WTC11 (cell line): ENCODE measurements around the gene CDIPT. TPM values are rescaled to one million over a fixed set of nuclear protein-coding genes. Genes with fewer than 3 reads are reported as not detected.
A peak's percentile ranks its signal among the peaks of the same experiment; 100 is the strongest.

ENCODE experiments used
- ATAC-seq: fragments of 200-7000 bp; cut with Tn5 transposase; 2 replicates; pipeline ENCODE4 v1.10.0; 2021; ENCODE audit warnings: mild to moderate bottlenecking, moderate library complexity
- CTCF ChIA-PET: fragments of 300-600 bp; sonication (Branson Sonifier 250); formaldehyde crosslinking; loops from one replicate; lab custom pipeline; 2021; ENCODE audit warnings: antibody characterized with exemption; lab: Charles Lee
- POLR2A ChIA-PET: fragments of 350-600 bp; sonication (Branson Sonifier 250); formaldehyde crosslinking; loops from one replicate; lab custom pipeline; 2021; ENCODE audit warnings: antibody characterized with exemption; lab: Charles Lee
- DNase-seq: peaks from one replicate; pipeline ENCODE4 v3.0.0; 2021; ENCODE audit warnings: low spot score
- H3K27ac Mint-ChIP-seq: 2 replicates; pipeline ENCODE4 v1.8.0; 2021; ENCODE audit warnings: mixed read lengths
- H3K27me3 Mint-ChIP-seq: 2 replicates; pipeline ENCODE4 v1.8.0; 2021; ENCODE audit warnings: low read depth, mild to moderate bottlenecking, moderate library complexity, mixed read lengths
- H3K36me3 Mint-ChIP-seq: 2 replicates; pipeline ENCODE4 v1.8.0; 2021; ENCODE audit warnings: mixed read lengths
- H3K4me1 Mint-ChIP-seq: 2 replicates; pipeline ENCODE4 v1.8.0; 2022; ENCODE audit warnings: mixed read lengths
- H3K4me3 Mint-ChIP-seq: 2 replicates; pipeline ENCODE4 v1.8.0; 2021; ENCODE audit warnings: mild to moderate bottlenecking, moderate library complexity, mixed read lengths
- H3K9me3 Mint-ChIP-seq: 2 replicates; pipeline ENCODE4 v1.8.0; 2021; ENCODE audit warnings: mixed read lengths
- ELF4 ChIP-seq: sonication (generic); formaldehyde crosslinking; IDR thresholded peaks from 2 replicates; pipeline ENCODE4 v1.8.1; 2022; ENCODE audit warnings: low read depth, mild to moderate bottlenecking, moderate library complexity, missing genetic modification reagents
- ESRRA ChIP-seq: sonication (generic); formaldehyde crosslinking; IDR thresholded peaks from 2 replicates; pipeline ENCODE4 v1.8.1; 2022; ENCODE audit warnings: mild to moderate bottlenecking, missing genetic modification reagents, borderline replicate concordance
- ETV6 ChIP-seq: sonication (generic); formaldehyde crosslinking; IDR thresholded peaks from 2 replicates; pipeline ENCODE4 v1.8.1; 2022; ENCODE audit warnings: mild to moderate bottlenecking, missing genetic modification reagents
- GABPB1 ChIP-seq: sonication (generic); formaldehyde crosslinking; IDR thresholded peaks from 2 replicates; pipeline ENCODE4 v1.8.1; 2023; ENCODE audit warnings: mild to moderate bottlenecking, missing genetic modification reagents
- GTF2I ChIP-seq: fragments of 250-450 bp; sonication (Bioruptor Pico); conservative IDR thresholded peaks from 2 replicates; pipeline ENCODE4 v1.4.0; 2021; ENCODE audit warnings: mild to moderate bottlenecking
- HMGA2 ChIP-seq: fragments of 250-450 bp; sonication (Bioruptor Pico); IDR thresholded peaks from 2 replicates; pipeline ENCODE4 v1.4.0; 2021; ENCODE audit warnings: mild to moderate bottlenecking, moderate library complexity
- KAT7 ChIP-seq: sonication (generic); formaldehyde crosslinking; IDR thresholded peaks from 2 replicates; pipeline ENCODE4 v1.8.1; 2023; ENCODE audit warnings: missing genetic modification reagents, mild to moderate bottlenecking, borderline replicate concordance
- NFATC4 ChIP-seq: fragments of 250-450 bp; sonication (Bioruptor Pico); IDR thresholded peaks from 2 replicates; pipeline ENCODE4 v1.9.0; 2021; ENCODE audit warnings: mild to moderate bottlenecking
- NFYB ChIP-seq: sonication (generic); formaldehyde crosslinking; conservative IDR thresholded peaks from 2 replicates; pipeline ENCODE4 v1.8.0; 2022; ENCODE audit warnings: low read depth, missing genetic modification reagents
- NR1H2 ChIP-seq: sonication (generic); formaldehyde crosslinking; IDR thresholded peaks from 2 replicates; pipeline ENCODE4 v1.9.0; 2021; ENCODE audit warnings: mild to moderate bottlenecking, moderate library complexity, missing genetic modification reagents
- PREB ChIP-seq: sonication (generic); formaldehyde crosslinking; IDR thresholded peaks from 2 replicates; pipeline ENCODE4 v1.8.1; 2022; ENCODE audit warnings: mild to moderate bottlenecking, missing genetic modification reagents, moderate library complexity, borderline replicate concordance
- ZNF121 ChIP-seq: sonication (generic); formaldehyde crosslinking; IDR thresholded peaks from 2 replicates; pipeline ENCODE4 v1.8.0; 2023; ENCODE audit warnings: missing genetic modification reagents
- ZNF219 ChIP-seq: sonication (generic); formaldehyde crosslinking; IDR thresholded peaks from 2 replicates; pipeline ENCODE4 v1.8.0; 2023; ENCODE audit warnings: missing genetic modification reagents, mild to moderate bottlenecking, borderline replicate concordance
- ZNF281 ChIP-seq: sonication (generic); formaldehyde crosslinking; IDR thresholded peaks from 2 replicates; pipeline ENCODE4 v1.8.0; 2023; ENCODE audit warnings: mild to moderate bottlenecking, missing genetic modification reagents
- ZNF317 ChIP-seq: sonication (generic); formaldehyde crosslinking; IDR thresholded peaks from 2 replicates; pipeline ENCODE4 v1.8.1; 2023; ENCODE audit warnings: low read depth, mild to moderate bottlenecking, moderate library complexity, missing genetic modification reagents, borderline replicate concordance
- ZNF671 ChIP-seq: fragments of 250-450 bp; sonication (Bioruptor Pico); IDR thresholded peaks from 2 replicates; pipeline ENCODE4 v1.8.0; 2021; ENCODE audit warnings: mild to moderate bottlenecking
- total RNA-seq: library from RNA; stranded (reverse); gene quantifications from 3 replicates; pipeline ENCODE4 v1.2.3, GENCODE V29; 2021
- TF ChIP-seq, protein P1 (sequence below): fragments of 200-600 bp; IDR thresholded peaks from 2 replicates; pipeline ENCODE4 v1.8.0; 2022; ENCODE audit warnings: antibody characterized with exemption
- TF ChIP-seq, protein P2 (sequence below): sonication (generic); formaldehyde crosslinking; IDR thresholded peaks from 2 replicates; pipeline ENCODE4 v1.8.0; 2022; ENCODE audit warnings: mild to moderate bottlenecking, missing genetic modification reagents
- TF ChIP-seq, protein P3 (sequence below): sonication (generic); formaldehyde crosslinking; conservative IDR thresholded peaks from 2 replicates; pipeline ENCODE4 v1.8.1; 2023; ENCODE audit warnings: mild to moderate bottlenecking, low read depth, missing genetic modification reagents, moderate library complexity
- TF ChIP-seq, protein P4 (sequence below): sonication (generic); formaldehyde crosslinking; IDR thresholded peaks from 2 replicates; pipeline ENCODE4 v1.8.0; 2023; ENCODE audit warnings: missing genetic modification reagents

The CDIPT gene
- total RNA-seq, 1 experiment from 2014 or later: 71.7 TPM

DNA sequence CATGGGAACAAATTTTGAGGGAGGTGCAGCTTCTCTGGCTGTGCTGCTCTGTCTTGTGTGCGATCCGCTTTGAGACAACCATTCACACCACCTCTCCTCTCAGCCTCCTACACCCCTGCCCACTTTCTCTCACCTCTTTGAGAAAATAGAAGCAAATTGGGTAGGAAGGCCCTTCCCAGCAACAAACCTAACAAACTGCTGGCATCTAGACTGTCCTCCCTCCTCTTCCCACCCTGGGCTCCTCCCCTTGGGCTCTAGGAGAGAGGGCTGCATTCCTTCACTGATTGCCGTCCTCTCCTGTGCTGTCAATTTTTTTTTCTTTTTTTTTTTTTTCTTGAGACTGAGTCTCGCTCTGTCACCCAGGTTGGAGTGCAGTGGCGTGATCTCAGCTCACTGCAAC, 13.5 kb downstream of the CDIPT start (continued):
- TF ChIP-seq PREB (CRISPR knock-in tag) (no peak), ZNF671 (CRISPR knock-in tag) (no peak), NFYB (no peak), ETV6 (no peak)
- TF ChIP-seq, protein P1, sequence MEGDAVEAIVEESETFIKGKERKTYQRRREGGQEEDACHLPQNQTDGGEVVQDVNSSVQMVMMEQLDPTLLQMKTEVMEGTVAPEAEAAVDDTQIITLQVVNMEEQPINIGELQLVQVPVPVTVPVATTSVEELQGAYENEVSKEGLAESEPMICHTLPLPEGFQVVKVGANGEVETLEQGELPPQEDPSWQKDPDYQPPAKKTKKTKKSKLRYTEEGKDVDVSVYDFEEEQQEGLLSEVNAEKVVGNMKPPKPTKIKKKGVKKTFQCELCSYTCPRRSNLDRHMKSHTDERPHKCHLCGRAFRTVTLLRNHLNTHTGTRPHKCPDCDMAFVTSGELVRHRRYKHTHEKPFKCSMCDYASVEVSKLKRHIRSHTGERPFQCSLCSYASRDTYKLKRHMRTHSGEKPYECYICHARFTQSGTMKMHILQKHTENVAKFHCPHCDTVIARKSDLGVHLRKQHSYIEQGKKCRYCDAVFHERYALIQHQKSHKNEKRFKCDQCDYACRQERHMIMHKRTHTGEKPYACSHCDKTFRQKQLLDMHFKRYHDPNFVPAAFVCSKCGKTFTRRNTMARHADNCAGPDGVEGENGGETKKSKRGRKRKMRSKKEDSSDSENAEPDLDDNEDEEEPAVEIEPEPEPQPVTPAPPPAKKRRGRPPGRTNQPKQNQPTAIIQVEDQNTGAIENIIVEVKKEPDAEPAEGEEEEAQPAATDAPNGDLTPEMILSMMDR: no peak
- TF ChIP-seq, all 79 proteins: peak for 0

DNA sequence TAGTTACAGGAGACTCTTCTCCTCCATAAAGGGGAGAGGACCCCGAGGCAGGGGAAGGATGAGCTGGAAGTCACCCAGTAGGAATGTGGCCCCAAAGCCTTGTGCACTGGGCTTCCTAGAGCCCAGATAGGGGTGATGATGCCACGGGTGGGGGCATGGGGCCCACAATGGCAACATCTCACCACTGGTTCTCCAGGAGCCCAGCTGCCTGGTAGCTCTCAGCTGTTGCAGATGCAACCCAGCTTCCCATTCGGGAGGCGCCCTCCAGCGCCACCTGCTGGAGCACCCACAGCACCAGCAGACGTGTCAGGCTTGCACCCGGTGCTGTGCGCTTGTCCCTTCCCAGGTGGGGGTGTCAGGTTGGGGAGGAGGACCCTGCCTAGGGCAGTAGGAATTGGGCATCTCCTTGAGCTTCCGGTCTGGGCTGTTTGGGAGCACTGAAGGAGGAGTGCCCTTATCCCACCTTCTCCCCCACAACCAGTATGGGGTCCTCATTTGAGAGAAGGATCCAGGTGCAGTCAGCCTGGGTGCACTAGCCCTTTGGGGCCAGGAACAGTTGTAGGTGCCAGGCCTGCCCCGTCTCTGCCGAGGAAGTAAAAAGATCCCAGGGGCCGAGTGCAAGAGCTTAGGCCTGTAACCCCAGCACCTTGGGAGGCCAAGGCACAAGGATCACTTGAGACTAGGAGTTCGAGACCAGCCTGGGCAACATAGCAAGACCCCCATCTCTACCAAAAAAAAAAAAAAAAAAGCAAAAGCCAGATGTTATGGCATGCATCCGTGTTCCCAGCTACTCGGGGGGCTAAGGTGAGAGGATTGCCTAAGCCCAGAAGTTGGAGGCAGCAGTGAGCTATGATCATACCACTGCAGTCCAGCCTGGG, 14.4 kb downstream of the CDIPT start:
- ATAC-seq (peak; percentile 79), DNase-seq (peak; percentile 86)
- Mint-ChIP-seq H3K27me3 (no peaks in the 10 kb centered on the region; the same call in 1 of the 2 replicates), H3K36me3 (no peaks in the 10 kb centered on the region; the same call in 1 of the 2 replicates), H3K4me3 (no peak overlapping the region), H3K9me3 (no peaks in the 10 kb centered on the region), H3K4me1 (peaks cover 10% of the 10 kb centered on the region), H3K27ac (no peak overlapping the region)
- TF ChIP-seq GABPB1 (CRISPR knock-in tag): peak; percentile 48
- TF ChIP-seq ZNF121 (CRISPR knock-in tag): peak; percentile 68
- TF ChIP-seq, protein P1: peak; percentile 78
- TF ChIP-seq NFYB: no peak
- no peak for TF ChIP-seq ETV6
- CTCF ChIA-PET: interaction anchor here (0.6 to 4.8 kb wide), 70 partner anchors 9 to 520 kb away, joined by 3 to 81 read pairs (median 5); partner anchors contain the start of genes ASPHD1, C16orf92, CDIPT and KIF22
- POLR2A ChIA-PET: interaction anchor here (0.7 to 1.6 kb wide), 4 partner anchors 32 to 52 kb away, joined by 4 to 7 read pairs (median 4); partner anchors contain the start of genes PAGR1 and PRRT2

DNA sequence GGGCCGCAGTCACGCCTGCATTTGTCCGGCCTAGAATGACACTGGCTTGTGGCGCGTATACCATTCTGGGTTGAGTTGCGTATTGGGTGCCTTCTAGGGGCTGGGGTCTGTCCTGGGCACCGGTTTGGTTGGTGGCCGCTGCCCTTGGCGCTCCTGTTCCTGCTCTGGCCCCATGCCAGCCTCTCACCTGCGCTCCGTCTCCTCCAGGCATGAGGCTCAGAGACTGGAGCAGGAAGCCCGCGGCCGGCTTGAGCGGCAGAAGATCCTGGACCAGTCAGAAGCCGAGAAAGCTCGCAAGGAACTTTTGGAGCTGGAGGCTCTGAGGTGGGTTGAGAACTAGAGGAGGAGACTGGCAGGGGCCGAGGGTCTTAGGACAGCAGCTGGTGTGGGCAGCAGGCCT, 17.4 kb downstream of the CDIPT start:
- Mint-ChIP-seq H3K4me3 (no peak overlapping the region), H3K4me1 (peaks cover 10% of the 10 kb centered on the region), H3K36me3 (no peaks in the 10 kb centered on the region; the same call in 1 of the 2 replicates), H3K27ac (no peak overlapping the region), H3K27me3 (no peaks in the 10 kb centered on the region; the same call in 1 of the 2 replicates), H3K9me3 (no peaks in the 10 kb centered on the region)
- POLR2A ChIA-PET: no interaction called here
- DNase-seq: no peak
- no peak for ATAC-seq
- CTCF ChIA-PET: interaction anchor here (0.7 to 4.8 kb wide), 6 partner anchors 25 to 186 kb away, joined by 3 to 50 read pairs (median 7); partner anchors contain the start of genes MVP and PAGR1
- no peak for TF ChIP-seq ZNF317
- TF ChIP-seq NFATC4 (CRISPR knock-in tag): no peak
- no peak for TF ChIP-seq NR1H2 (CRISPR knock-in tag)
- TF ChIP-seq ETV6: no peak
- no peak for TF ChIP-seq ESRRA (CRISPR knock-in tag)
- TF ChIP-seq KAT7 (CRISPR knock-in tag): no peak
- TF ChIP-seq, protein P2, sequence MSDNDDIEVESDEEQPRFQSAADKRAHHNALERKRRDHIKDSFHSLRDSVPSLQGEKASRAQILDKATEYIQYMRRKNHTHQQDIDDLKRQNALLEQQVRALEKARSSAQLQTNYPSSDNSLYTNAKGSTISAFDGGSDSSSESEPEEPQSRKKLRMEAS (CRISPR knock-in tag): no peak
- TF ChIP-seq HMGA2 (CRISPR knock-in tag): no peak
- TF ChIP-seq, protein P3, sequence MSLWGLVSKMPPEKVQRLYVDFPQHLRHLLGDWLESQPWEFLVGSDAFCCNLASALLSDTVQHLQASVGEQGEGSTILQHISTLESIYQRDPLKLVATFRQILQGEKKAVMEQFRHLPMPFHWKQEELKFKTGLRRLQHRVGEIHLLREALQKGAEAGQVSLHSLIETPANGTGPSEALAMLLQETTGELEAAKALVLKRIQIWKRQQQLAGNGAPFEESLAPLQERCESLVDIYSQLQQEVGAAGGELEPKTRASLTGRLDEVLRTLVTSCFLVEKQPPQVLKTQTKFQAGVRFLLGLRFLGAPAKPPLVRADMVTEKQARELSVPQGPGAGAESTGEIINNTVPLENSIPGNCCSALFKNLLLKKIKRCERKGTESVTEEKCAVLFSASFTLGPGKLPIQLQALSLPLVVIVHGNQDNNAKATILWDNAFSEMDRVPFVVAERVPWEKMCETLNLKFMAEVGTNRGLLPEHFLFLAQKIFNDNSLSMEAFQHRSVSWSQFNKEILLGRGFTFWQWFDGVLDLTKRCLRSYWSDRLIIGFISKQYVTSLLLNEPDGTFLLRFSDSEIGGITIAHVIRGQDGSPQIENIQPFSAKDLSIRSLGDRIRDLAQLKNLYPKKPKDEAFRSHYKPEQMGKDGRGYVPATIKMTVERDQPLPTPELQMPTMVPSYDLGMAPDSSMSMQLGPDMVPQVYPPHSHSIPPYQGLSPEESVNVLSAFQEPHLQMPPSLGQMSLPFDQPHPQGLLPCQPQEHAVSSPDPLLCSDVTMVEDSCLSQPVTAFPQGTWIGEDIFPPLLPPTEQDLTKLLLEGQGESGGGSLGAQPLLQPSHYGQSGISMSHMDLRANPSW (CRISPR knock-in tag): no peak
- no peak for TF ChIP-seq ZNF281 (CRISPR knock-in tag)
- TF ChIP-seq ZNF219 (CRISPR knock-in tag): no peak
- TF ChIP-seq ELF4: no peak
- TF ChIP-seq GTF2I (CRISPR knock-in tag): no peak
- TF ChIP-seq, protein P4, sequence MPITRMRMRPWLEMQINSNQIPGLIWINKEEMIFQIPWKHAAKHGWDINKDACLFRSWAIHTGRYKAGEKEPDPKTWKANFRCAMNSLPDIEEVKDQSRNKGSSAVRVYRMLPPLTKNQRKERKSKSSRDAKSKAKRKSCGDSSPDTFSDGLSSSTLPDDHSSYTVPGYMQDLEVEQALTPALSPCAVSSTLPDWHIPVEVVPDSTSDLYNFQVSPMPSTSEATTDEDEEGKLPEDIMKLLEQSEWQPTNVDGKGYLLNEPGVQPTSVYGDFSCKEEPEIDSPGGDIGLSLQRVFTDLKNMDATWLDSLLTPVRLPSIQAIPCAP (CRISPR knock-in tag): no peak
